Measurements from ENCODE around the gene PRG3. TPM values are rescaled to one million over a fixed set of nuclear protein-coding genes. Genes with fewer than 3 reads are reported as not detected.

Gene PRG3
- total RNA-seq, 1 donor from 2014 or later = not detected

DNA sequence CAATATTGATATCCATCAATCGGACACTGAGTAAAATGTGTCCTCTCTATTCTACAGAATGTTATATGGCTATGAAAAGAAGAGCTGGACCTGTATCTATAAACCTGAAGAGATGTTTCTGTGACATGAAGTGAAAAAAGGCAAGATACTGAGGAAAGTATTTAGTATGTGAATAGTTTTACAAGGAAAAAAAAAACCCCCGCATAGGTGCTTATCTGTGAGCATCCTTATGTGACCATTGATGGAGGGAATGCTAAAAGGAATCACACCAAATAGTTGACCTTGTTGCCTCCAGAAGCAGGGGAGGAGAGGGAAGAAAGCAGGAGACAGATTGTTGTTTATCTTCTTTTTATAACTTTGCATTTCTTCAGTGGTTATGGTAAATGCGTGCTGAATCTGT is 10.2 kb upstream of the PRG3 start:
- Histone ChIP-seq H3K4me1 (no peaks in the 10 kb centered on the region), H3K36me3 (no peaks in the 10 kb centered on the region), H3K27me3 (no peaks in the 10 kb centered on the region), H3K4me3 (no peak overlapping the region), H3K9me3 (no peaks in the 10 kb centered on the region), H3K27ac (no peak overlapping the region)
- TF ChIP-seq, protein P1, sequence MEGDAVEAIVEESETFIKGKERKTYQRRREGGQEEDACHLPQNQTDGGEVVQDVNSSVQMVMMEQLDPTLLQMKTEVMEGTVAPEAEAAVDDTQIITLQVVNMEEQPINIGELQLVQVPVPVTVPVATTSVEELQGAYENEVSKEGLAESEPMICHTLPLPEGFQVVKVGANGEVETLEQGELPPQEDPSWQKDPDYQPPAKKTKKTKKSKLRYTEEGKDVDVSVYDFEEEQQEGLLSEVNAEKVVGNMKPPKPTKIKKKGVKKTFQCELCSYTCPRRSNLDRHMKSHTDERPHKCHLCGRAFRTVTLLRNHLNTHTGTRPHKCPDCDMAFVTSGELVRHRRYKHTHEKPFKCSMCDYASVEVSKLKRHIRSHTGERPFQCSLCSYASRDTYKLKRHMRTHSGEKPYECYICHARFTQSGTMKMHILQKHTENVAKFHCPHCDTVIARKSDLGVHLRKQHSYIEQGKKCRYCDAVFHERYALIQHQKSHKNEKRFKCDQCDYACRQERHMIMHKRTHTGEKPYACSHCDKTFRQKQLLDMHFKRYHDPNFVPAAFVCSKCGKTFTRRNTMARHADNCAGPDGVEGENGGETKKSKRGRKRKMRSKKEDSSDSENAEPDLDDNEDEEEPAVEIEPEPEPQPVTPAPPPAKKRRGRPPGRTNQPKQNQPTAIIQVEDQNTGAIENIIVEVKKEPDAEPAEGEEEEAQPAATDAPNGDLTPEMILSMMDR (IDR thresholded peaks at IDR 0.05) = no peak
- intact Hi-C loops (cut with DNase I) = no loop called here
- DNase-seq (ENCODE audit: low spot score in 2 of 2) = no peak

DNA sequence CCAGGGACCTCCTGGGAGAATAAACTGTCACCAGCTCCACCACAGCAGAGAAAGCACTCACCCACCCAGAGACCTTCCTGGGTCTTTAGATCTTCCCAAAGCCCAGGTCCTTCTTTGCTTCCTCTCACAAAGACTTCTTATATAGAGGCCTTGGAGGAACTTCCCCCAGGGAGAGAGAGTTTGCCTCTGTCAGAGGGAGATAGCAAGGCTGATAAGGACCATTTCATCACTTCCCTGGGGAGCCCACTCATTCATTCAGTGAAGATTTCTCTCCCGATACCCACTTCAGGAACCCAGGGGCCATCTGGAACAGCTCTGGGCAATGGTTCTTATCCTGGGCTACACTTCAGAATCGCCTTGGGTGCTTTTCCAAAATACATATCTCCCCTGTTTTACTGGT is 9.6 kb upstream of the PRG3 start, which contains the start of gene PRG2:
TSS of gene PRG2 (minus strand) at position 116 of the 400 bp plus-strand sequence. CDS start 706 bp downstream, outside the sequence.
- TF ChIP-seq, protein P1 (IDR thresholded peaks at IDR 0.05) = no peak
- intact Hi-C loops (cut with DNase I) = no loop called here
- Histone ChIP-seq H3K9me3 (no peaks in the 10 kb centered on the region), H3K4me1 (no peaks in the 10 kb centered on the region), H3K36me3 (no peaks in the 10 kb centered on the region), H3K27ac (no peak within 1 kb of the TSS), H3K4me3 (no peak within 1 kb of the TSS), H3K27me3 (no peaks in the 10 kb centered on the region)
- DNase-seq (ENCODE audit: low spot score in 2 of 2) = no peak

DNA sequence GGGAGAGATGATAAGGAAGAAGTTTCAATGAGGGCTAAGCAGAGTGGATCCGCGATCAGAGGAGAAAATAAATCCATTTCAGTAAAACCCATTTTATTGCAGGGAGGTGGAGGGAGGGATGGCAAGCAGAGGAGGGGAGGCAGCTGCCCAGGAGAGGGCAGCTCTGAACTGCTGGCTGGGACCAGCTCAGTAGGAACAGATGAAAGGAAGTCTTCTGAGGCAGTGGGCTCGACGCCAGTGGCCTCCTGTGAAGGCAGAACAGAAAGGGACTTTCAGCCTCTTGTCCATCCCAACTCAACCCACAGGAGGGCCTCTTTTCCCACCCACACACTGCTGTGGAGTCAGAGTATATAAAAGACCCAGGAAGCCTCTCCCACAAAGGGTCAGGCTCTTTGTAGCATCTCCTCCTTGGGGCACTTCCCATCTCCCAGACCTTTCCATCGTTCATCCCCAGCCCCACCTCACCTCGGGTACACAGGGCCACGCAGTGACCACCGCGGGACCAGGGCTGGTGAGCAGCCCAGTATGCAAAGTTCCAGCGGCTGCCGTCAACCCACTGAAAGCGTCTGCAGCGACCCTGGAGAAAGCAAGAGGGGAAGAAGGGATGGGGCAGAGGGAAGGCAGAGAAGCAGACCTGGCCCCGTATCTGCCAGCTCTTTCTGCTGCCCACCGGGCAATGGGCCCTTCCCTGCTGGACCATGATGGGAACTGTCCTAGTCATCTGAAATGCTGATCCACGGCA is 6.5 kb upstream of the PRG3 start:
- H3K27ac ChIP-seq = no peak overlapping the region
- H3K4me3 ChIP-seq = no peak overlapping the region
- no peaks in the 10 kb centered on the region for H3K4me1 ChIP-seq
- no peaks in the 10 kb centered on the region for H3K27me3 ChIP-seq
- H3K36me3 ChIP-seq = no peaks in the 10 kb centered on the region
- intact Hi-C loops (cut with DNase I) = no loop called here
- no peak for DNase-seq (ENCODE audit: low spot score in 2 of 2)
- no peaks in the 10 kb centered on the region for H3K9me3 ChIP-seq
- TF ChIP-seq, protein P1 (IDR thresholded peaks at IDR 0.05) = no peak

DNA sequence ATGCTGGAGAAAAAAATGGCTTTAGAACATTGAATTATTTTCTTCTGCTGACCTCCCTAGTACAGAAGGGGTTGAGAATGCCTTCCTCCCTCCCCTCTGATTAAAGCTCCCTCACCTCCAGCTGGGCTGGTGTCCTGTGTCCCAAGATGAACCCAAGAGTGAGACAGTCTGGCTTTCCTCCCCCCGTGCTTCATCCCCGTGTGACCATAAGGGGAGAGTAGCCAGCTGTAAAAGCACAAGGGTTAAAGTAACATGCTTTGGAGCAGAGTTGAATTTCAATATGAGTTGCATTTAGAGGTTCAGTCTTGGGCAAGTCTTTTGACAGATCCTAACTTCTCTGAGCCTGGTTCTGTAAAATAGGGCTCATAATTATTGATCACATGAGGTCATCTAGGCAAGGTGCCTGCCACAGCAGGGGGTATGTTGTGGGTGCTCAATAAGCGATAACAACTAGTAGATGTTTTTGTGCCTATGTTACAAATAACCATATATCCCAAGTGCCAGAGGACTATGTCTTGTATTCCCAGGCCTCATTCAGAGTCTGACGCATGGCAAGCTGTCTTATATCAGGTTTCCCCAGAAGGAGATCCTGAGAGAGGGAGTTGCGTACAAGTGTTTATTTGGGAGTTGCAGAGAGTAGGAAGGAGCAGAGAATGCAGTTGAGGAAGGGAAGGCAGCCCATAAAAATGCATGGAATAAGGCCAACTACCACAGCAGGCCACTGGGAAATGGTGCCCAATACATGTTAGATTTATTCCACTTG is 5.4 kb upstream of the PRG3 start:
- Histone ChIP-seq H3K27ac (no peak overlapping the region), H3K36me3 (no peaks in the 10 kb centered on the region), H3K4me3 (no peak overlapping the region), H3K4me1 (no peaks in the 10 kb centered on the region), H3K9me3 (no peaks in the 10 kb centered on the region), H3K27me3 (no peaks in the 10 kb centered on the region)
- TF ChIP-seq, protein P1 (IDR thresholded peaks at IDR 0.05) = no peak
- no peak for DNase-seq (ENCODE audit: low spot score in 2 of 2)
- intact Hi-C loops (cut with DNase I) = no loop called here

DNA sequence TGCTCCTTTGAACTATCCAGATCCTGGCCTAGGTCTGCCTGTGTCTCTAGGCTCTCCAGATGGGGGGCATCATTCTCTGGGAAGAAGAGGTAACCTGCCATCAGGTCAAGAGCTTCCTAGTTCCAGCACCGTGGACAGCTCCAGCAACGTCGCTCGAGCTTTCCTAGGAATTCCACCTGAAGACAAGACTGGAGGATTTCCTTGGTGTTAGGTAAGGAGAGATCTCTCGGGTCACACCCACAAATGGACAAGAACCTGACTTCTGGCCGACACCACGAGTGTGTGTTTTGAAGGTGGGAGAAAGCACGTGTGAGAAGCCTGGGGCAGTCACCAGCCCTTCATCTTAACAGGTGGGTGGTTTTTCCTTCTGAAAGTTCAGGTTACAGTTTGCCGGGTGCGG is 1.2 kb downstream of the PRG3 start:
- H3K4me1 ChIP-seq = no peaks in the 10 kb centered on the region
- no peaks in the 10 kb centered on the region for H3K27me3 ChIP-seq
- TF ChIP-seq, protein P1 (IDR thresholded peaks at IDR 0.05) = no peak
- no peak for DNase-seq (ENCODE audit: low spot score in 2 of 2)
- no peaks in the 10 kb centered on the region for H3K36me3 ChIP-seq
- no peaks in the 10 kb centered on the region for H3K9me3 ChIP-seq
- intact Hi-C loops (cut with DNase I) = no loop called here
- no peak overlapping the region for H3K27ac ChIP-seq
- no peak overlapping the region for H3K4me3 ChIP-seq
